Effector CD4-positive, alpha-beta T cell (primary cell): ENCODE results near the gene NDUFV2.

Experiments
- DNase-seq: peaks from one replicate; pipeline ENCODE4 v3.0.0-alpha.2; 2020

The NDUFV2 gene

DNA sequence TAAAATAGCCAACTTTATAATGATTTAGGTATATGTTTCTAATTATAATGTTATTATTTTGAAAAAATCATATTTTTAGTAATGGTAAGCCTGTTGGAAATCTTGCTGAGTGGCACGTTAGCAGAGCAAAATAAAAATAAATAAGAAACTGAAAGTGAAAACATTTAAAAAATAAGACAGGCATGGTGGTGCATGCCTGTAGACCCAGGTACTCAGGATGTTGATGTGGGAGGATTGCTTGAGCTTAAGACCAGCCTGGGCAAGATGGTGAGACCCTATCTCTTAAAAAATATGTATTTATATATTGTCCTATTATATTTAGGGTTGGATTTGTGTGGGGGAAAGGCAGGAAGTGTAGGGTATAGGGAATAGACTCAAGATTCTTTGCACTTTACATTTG is 18.3 kb downstream of the NDUFV2 start:
- no peak for DNase-seq

DNA sequence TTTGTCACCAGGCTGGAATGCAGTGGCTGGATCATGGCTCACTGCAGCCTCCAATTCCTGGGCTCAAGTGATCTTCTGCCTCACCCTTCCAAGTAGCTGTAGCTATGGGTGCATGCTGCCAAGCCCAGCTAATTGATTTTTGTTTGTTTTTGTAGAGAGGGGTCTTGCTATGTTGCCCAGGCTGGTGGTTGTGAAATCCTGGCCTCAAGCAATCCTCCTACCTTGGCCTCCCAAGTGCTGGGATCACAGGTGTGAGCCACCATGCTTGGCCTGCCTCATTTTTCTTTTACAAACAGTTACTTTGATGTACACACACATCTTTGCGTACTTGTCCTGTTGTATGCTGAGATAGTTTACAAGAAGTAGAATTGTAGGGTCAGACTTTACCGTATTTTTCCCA is 21.0 kb downstream of the NDUFV2 start:
- no peak for DNase-seq

DNA sequence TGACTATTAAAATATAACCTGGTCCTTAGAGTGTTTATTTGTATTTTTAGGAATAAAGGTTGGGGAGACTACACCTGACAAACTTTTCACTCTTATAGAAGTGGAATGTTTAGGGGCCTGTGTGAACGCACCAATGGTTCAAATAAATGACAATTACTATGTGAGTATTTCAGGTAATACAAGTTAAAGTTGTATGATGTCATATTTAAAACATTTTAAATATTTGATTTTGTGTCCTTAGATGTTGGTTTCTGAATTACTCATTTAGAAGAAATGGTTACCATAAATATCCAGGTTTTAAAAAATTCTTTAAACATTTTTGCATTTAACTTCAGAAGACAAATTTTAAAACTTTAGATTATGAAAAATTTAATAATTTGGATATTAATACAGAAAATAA is 22.3 kb downstream of the NDUFV2 start:
- no peak for DNase-seq

DNA sequence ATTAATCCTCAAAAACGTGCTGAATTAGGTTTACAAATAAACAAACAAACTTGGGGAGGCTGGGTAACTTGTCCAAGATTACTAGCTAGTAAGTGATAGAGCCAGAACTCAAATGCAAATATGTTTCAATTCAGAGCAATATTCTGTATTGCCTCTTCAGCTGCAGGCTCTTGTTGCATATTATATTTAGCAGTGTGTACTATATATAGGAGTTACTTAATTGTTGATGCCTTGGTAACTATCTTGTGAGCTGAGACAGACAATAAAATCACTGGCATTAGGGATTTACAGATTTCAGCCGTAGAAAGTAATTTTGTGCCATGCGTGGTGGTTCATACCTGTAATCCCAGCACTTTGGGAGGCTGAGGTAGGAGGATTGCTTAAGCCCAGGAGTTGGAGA is 23.8 kb downstream of the NDUFV2 start:
- DNase-seq: no peak

DNA sequence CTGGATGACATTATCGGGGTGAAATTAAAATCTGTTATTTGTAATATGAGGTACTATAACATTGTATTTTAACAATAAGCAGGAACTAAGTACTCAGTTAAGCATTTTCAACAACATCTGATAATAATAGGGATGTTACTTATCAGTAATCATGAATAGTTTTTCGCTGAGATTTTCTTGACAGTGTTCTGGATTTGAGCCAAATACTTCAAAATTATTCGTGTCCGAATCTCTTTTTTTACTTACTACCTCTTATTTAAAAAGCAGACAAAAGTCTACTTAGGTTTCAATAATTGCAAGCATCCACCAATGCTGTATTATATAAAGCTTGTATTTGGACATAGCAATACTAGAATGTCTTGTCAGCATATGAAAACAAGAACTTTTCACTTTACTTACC is 27.7 kb downstream of the NDUFV2 start:
- DNase-seq: no peak

DNA sequence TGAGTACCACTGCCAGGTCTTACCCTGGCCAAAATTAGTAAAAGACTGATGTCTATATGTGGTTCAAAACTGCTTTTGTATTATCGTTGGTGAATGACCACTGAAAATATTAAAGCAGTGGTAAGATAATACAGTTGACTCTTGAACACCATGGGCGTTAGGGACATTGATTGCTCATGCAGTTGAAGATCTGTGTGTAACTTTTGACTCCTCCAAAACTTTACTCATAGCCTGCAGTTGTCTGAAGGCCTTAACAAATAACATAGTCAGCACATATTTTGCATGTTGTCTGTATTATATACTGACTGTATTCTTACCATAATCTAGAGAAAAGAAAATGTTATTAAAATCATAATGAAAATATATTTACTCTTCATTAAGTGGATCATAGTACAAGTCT is 28.3 kb downstream of the NDUFV2 start:
- no peak for DNase-seq

DNA sequence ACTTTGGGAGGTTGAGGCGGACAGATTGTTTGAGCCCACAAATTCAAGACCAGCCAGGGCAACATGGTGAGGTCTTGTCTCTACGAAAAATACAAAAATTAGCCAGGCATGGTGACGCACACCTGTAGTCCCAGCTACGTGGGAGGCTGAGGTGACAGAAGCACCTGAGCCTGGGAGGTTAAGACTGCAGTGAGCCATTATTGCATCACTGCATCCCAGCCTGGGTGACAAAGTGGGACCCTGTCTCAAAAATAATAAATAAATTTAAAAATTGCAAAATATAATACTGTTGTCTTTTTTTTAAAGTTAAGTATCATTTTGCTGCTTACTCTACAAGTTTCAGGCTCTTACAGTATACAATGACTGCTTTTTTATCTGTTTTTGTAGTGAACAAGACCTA is 30.1 kb downstream of the NDUFV2 start:
- DNase-seq: no peak

DNA sequence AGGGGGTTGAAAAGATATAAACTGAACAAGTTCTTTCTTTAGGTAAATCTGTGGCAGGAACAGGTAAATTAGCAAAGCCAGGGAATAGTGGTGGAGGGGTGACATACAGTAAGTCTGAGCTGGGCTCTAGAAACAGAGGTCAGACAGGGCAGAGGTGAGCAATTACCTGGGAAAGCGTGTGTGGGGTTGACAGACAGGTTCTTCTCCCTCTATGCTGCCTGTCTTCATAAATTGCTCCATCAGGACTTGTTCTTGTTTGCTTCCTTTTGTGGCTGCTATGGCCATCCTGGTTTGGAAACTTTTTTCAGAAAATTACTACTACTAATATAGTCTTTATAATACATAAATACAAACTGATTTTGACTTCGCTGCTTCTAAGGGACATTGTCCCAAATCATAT is 30.7 kb downstream of the NDUFV2 start:
- DNase-seq: no peak

DNA sequence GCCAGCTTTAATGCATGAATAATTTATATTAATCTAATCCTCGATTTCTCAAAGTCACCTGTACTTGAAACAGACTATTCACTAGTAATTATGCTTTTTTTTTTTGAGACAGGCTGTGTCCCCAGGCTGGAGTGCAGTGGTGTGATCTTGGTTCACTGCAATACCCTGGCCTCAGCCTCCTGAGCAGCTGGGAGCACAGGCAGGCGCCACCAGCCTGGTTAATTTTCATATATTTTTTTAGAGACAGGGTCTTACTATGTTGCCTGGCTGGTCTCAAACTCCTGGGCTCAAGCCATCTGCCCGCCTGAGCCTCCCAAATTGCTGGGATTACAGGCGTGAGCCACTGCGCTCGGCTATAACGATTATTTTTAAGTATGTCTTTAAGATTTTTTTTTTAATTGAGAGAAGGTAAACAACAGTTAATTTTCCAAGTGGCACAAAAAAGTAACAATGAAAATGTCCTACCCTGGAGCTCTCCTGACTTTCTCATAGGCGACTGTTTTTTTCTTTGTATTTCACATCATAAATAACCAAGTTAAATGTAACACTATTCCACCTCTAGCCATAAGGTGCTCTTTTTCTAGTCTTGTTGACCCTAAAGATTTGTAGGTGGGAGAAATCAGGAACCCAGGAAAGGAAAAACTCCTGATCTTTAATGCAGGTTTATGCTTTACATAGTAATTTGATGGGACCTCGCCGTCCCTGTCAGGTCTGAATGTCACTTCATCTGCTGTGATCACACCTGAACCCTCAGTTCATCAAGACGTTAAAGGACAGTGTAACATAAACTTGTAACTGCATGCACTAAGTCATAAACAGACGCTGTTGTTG is 32.8 kb downstream of the NDUFV2 start:
- no peak for DNase-seq

DNA sequence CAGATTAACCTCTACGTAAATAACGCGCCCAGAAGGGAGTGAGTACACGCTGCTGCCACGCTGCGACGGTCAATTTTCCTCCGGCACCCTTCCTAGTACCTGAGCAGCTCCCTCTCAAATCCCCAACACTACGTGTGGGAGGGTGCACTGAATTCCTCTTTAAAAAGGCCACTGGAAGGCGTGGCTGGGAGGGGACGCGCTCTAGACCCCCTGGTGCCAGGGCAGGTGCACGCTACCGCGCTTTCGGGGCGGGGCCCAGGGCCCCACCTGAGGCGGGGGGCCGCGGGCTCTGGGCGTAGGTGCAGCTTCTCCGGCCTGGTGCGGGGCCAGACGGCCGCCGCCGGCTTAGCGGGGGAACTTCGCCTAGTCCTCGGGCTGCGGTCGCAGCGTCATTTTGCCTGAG is 33.4 kb downstream of the NDUFV2 start:
- no peak for DNase-seq

DNA sequence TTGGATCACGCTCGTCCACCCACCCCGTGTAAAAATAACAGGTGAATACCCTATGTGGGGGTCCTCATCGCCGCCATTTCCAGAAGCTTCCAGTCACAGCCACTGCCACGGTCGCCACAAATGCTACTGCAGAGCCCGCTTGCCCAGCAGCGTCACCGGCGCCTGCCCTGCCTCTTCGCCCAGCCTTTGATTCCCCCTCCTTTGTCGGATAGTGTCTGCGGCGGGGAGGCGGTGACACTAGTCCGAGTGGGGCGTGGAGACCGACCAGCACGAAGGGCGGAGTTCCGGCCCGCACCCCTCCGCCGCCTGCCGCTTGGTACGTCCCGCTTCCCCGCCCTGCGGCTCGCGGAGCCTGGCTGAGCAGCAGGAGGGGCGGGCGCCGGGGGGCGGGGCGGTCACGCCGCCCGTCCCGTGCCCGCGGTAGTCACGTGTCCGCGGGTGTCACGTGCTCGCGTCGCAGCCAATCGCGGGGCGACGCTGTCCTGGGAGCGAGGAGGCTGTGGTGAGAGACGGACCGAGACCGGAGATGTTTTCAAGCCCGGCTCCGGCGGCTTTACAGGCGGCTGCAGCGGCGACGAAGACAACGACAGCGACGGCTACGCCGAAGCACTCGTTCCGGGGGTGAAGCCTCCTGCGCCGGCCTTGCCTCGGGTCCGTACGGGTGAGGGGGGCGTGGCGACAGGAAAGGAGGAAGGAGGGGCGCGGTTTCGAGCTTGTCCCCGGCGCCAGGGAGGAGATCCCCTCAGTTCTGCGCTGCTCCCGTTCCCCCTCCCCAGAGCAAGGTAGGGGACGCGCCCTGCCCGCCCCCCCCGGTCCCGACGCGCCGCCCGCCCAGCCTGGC is 34.0 kb downstream of the NDUFV2 start, which contains the start of gene ANKRD12:
TSS of gene ANKRD12 (plus strand) at position 467 of the 841 bp plus-strand sequence. CDS start 45,652 bp downstream, outside the sequence.
- DNase-seq: peak; percentile 93

DNA sequence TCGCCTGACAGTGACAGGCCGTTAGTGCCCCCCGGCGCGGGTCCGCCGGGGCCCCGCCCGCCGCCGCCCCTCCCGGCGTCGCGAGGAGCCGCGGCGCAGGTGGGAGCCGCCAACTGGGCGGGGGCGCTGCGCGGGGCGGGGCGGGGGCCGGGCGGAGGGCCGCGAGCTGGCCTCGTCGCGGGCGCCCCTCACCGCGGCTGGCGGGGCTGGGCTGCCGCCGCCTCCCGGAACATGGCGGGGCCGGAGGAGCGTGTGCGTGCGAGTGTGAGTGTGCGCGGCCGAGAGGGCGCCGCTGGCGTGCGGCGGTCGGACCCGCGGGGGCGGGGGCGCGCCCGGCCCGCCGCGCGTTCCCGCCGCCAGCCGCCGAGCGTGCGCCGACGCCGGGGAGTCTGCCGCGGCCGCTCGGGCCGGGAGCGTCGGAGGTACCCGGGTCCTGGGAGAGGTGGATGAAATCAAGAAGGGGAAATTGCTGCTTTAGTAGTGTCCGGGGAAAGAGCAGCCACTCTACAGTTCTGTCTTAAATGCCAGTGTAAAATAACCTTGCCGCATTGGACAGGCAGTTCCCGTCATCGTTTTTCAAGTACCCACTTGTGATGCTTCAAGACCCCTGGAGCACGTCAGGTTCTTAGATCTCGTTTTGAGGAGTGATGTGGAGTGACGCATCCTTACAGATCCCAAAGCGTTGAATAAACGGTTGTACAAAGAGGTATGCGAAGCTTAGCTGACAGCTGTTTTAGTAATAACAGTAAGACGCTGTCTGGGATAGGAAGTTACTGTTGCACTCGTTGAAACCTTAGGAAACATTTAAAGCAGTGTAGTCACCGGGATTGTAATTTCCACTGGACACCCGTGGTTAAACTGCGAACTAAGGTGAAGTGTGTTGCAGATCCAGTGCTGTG is 34.9 kb downstream of the NDUFV2 start:
- DNase-seq: peak; percentile 60

DNA sequence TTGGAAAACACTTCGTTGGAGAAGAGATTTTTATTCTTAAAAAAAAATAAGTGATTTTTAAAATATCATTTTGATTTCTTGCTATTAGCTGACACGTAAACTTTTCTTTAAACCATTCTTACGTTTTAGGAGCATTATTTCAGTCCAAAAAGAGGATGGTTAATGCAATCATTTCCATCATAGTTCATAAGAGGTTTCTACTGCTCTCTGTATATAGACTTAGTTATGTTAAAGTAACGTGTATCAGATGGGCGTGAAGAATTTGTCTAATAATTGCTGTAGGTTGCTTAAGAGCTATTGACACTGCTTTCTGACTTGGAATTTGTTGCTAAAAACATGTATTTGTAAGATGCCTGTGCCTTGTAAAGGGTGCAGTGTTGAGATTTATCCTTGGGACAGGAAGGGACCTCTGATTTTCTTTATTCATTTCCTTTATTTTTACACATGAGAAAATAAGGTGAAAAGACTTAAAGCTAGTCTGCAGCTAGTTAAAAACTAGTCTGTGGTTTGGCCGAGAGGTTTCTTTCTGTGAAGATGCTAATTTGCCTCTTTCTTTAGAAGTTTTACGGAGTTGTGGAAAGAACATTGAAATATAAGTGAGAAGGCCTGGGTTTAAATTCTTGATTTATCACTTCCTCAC is 37.0 kb downstream of the NDUFV2 start:
- DNase-seq: no peak

DNA sequence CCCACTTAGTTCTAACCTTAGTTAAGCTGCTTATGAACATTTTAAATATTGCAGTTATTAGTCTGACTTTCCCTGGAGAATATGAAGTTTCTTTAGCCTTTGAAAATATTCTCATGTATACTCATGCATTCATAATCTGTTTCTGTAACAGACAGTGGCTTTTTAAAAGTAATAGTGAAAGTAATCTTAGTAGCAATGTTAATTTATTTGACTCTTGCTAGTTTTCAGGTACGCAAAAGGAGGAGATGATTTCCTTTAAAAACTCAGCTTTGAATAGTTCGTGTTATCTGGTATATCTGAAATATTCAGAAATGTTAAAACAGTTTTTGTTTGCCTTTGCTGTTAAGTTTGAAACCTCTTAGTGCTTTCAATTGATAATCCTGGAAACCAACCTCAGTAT is 37.9 kb downstream of the NDUFV2 start:
- DNase-seq: no peak

DNA sequence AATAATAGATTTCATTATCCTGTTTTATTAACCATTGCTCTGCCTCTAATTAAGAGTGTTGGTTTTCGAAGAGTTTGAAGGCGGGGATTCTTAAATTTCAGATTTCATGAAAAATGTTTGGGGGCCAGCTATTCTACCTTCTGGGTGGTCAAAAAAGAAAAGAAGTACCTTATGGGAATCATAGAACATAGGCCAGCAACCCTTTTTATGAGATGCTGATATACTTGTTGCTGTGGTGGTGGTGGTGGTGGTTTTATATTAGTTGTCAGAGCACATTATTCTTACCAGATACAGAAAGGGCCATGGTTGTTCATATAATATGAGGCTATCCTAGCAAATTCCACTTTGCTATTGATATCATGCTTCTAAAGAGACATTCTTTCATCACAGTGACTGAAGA is 38.5 kb downstream of the NDUFV2 start:
- no peak for DNase-seq

DNA sequence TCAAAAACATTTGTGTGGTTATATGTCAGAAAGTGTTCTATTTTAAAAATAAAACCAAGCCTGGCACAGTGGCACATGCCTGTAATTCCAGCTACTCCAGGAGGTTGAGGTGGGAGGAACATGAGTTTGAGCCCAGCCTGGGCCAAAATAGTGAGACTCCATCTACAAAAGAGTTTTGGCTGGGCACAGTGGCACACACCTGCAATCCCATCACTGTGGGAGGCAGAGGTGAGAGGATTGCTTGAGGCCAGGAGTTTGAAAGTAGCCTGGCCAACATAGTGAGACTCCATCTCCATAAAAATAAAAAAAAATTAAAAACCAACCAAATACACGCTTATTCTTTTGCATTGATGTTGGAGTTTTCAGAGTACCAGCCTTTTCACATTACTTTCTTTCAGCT is 43.7 kb downstream of the NDUFV2 start:
- DNase-seq: no peak

DNA sequence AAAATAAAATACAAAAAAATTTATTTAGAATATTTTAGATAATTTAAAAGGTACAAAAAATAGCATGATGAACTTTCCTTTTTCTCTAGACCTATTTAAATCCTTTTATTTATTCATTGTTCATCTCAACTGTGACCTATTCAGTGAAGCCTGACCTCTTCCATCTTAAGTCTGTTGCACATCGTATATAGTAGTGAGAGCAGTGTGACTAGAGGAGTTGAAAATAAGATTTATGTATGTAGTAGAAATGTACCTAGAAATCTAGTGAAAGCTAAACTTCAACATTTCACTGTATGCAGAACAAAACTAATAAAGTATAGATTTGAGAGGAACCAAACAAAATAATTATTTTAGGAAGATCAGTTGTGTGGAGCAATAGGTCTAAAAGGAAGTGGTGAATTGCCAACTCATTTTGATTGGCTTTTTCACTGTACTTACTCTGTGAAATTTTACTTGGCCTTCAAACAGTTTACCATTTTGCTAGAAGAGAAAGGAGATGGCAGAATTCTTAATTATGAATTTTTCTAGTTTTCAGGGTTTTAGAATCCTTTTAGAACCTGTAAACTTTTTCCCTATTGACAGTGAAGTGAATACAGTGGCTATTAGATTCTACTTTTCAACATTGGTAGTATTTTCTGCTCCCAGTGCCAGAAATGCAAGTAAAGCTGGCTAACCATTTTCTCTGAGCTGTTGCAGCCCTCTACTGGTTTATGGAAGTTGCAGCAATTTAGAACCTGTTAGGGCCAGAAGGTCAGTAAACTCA is 45.1 kb downstream of the NDUFV2 start:
- peak; percentile 15 for DNase-seq

DNA sequence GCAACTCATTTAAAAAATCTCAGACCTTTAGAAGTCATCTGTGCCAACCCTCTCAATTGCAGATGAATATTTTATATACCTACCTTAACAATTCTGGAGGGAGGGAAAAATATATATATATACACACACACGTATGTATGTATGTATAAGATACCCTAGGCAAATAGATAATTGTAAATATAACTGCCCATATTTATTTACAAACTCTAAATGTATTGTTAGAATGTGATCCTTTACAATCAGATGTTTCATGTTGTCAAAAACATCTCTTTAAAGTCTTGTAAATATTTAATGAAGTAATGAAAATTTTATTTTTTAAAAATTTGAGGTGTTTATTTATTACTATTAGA is 45.7 kb downstream of the NDUFV2 start:
- no peak for DNase-seq

DNA sequence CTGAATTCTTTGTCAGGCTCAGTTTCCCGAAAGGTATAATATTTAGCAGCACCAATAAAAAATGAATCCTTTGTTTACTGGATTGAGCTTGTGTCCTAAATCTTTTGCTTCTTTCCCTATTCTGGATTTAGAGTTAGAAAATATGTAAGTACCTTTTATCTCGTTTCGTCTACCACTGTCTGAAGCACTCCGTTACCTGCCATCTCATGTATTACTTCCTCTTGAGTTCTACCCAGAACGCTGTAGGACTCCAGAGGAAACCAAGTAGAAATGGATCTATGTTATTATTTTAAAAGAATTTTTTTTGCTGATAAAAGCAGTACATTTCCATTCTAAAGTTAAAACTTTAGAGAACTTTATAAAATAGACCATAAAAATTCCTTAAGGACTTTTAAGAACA is 47.6 kb downstream of the NDUFV2 start:
- no peak for DNase-seq

DNA sequence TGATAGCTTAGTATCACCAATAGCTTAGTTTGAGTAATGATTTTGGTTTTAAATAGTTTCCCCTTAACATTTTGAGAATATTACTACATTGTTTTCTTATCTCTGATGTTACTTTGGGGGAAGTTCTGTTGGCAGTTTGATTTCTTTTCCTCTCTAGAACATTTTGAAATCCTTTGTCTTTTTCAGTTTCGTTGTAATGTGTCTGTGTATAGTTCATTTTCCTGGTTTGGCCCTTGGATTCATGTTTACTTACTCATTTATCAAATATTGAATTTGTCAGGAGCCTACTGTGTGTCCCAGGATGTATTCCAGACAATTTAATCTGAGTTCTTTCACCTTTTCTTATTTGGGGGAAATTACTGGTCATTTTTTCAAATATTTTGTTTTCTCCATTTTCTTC is 50.8 kb downstream of the NDUFV2 start:
- no peak for DNase-seq

DNA sequence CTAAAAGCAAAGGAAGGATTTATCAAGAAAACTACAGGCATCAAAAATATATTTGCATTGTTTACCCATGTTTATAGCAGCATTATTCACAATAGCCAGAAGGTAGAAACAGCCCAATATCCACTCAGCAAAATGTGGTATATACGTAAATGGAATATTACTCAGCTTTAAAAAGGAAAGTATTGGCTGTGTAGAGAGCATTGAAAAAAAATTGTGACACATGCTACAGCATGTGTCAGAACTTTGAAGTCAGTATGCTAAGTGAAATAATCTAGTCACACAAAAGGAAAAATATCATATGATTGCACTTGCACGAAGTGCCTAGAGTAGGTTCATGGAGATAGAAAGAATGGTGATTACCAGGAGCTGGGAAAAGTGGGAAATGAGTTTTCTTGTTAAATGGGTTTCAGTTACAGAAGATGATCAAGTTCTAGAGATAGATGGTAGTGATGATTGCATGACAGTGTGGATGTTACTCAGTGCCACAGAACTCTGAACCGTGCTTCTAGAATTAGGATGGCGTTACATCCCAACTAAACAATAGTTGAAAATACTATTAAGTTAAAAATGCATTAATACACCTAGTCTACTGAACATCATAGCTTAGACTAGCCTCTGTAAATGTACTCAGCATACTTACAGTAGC is 54.2 kb downstream of the NDUFV2 start:
- no peak for DNase-seq
